Measurements from ENCODE around the gene TERB1.

DNA sequence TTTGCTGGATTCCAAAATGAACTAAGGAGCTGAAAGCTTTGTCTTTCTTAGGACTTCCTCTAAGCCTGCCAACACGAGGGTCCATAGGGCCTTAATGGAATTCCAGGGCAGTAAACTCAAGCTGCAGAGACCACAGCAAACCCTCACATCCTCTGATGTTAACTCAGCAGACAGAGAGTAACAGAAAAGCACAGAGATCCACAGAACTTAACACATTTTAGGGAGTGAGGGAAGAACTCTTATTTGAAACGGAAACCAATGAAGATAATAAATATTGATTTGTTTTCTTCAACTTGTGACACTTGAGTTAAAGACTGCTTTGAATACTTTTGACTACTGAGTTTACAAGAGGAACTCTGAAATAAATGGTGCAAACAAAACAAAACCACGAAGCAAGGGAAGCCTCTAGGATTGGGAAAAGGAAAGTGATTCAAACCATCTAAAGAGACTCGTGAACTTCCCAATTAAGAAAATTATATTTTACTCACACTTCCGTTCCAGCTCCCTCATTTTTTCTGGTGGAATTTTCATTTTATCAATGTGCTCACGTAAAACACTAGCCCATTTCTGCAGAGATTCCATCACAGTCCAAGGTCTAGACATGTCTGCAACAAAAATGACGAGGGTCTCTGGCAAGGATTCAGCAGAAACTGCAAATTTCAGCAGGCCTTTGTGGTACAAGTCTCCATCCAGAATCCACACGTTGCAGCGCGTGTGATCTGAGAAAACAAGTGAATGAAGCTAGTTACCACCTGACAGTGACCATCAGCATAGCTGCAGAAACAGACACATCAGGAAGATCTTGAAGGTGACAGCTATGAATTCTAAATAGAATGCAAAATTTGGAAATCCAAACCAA lies 59.2 kb downstream of the TERB1 start:
- no peak for TF ChIP-seq SP1 (CRISPR knock-in tag; conservative IDR thresholded peaks at IDR 0.05)
- TF ChIP-seq, protein P1, sequence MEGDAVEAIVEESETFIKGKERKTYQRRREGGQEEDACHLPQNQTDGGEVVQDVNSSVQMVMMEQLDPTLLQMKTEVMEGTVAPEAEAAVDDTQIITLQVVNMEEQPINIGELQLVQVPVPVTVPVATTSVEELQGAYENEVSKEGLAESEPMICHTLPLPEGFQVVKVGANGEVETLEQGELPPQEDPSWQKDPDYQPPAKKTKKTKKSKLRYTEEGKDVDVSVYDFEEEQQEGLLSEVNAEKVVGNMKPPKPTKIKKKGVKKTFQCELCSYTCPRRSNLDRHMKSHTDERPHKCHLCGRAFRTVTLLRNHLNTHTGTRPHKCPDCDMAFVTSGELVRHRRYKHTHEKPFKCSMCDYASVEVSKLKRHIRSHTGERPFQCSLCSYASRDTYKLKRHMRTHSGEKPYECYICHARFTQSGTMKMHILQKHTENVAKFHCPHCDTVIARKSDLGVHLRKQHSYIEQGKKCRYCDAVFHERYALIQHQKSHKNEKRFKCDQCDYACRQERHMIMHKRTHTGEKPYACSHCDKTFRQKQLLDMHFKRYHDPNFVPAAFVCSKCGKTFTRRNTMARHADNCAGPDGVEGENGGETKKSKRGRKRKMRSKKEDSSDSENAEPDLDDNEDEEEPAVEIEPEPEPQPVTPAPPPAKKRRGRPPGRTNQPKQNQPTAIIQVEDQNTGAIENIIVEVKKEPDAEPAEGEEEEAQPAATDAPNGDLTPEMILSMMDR (IDR thresholded peaks at IDR 0.05) = no peak
- no peak for TF ChIP-seq TEAD4 (CRISPR knock-in tag; IDR thresholded peaks at IDR 0.05)
- TF ChIP-seq, protein P2, sequence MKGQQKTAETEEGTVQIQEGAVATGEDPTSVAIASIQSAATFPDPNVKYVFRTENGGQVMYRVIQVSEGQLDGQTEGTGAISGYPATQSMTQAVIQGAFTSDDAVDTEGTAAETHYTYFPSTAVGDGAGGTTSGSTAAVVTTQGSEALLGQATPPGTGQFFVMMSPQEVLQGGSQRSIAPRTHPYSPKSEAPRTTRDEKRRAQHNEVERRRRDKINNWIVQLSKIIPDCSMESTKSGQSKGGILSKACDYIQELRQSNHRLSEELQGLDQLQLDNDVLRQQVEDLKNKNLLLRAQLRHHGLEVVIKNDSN (CRISPR knock-in tag; IDR thresholded peaks at IDR 0.05) = no peak
- TF ChIP-seq, protein P3, sequence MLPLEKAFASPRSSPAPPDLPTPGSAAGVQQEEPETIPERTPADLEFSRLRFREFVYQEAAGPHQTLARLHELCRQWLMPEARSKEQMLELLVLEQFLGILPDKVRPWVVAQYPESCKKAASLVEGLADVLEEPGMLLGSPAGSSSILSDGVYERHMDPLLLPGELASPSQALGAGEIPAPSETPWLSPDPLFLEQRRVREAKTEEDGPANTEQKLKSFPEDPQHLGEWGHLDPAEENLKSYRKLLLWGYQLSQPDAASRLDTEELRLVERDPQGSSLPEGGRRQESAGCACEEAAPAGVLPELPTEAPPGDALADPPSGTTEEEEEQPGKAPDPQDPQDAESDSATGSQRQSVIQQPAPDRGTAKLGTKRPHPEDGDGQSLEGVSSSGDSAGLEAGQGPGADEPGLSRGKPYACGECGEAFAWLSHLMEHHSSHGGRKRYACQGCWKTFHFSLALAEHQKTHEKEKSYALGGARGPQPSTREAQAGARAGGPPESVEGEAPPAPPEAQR (CRISPR knock-in tag; IDR thresholded peaks at IDR 0.05) = no peak
- TF ChIP-seq, protein P4, sequence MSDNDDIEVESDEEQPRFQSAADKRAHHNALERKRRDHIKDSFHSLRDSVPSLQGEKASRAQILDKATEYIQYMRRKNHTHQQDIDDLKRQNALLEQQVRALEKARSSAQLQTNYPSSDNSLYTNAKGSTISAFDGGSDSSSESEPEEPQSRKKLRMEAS (CRISPR knock-in tag; IDR thresholded peaks at IDR 0.05) = no peak
- no peak for TF ChIP-seq NFE2L1 (CRISPR knock-in tag; IDR thresholded peaks at IDR 0.05)
- TF ChIP-seq FOXJ3 (CRISPR knock-in tag; IDR thresholded peaks at IDR 0.05; ENCODE audit: borderline replicate concordance) = no peak

Measured in WTC11 (cell line).